WTC11 (cell line): ENCODE measurements around the gene USP7. TPM values are rescaled to one million over a fixed set of nuclear protein-coding genes. Genes with fewer than 3 reads are reported as not detected.
A peak's percentile ranks its signal among the peaks of the same experiment; 100 is the strongest.

Source experiments
- ATAC-seq: fragments of 200-7000 bp; cut with Tn5 transposase; 2 replicates; pipeline ENCODE4 v1.10.0; 2021; ENCODE audit warnings: mild to moderate bottlenecking, moderate library complexity
- CTCF ChIA-PET: fragments of 300-600 bp; sonication (Branson Sonifier 250); formaldehyde crosslinking; loops from one replicate; lab custom pipeline; 2021; ENCODE audit warnings: antibody characterized with exemption; lab: Charles Lee
- POLR2A ChIA-PET: fragments of 350-600 bp; sonication (Branson Sonifier 250); formaldehyde crosslinking; loops from one replicate; lab custom pipeline; 2021; ENCODE audit warnings: antibody characterized with exemption; lab: Charles Lee
- DNase-seq: peaks from one replicate; pipeline ENCODE4 v3.0.0; 2021; ENCODE audit warnings: low spot score
- H3K27ac Mint-ChIP-seq: 2 replicates; pipeline ENCODE4 v1.8.0; 2021; ENCODE audit warnings: mixed read lengths
- H3K27me3 Mint-ChIP-seq: 2 replicates; pipeline ENCODE4 v1.8.0; 2021; ENCODE audit warnings: low read depth, mild to moderate bottlenecking, moderate library complexity, mixed read lengths
- H3K36me3 Mint-ChIP-seq: 2 replicates; pipeline ENCODE4 v1.8.0; 2021; ENCODE audit warnings: mixed read lengths
- H3K4me1 Mint-ChIP-seq: 2 replicates; pipeline ENCODE4 v1.8.0; 2022; ENCODE audit warnings: mixed read lengths
- H3K4me3 Mint-ChIP-seq: 2 replicates; pipeline ENCODE4 v1.8.0; 2021; ENCODE audit warnings: mild to moderate bottlenecking, moderate library complexity, mixed read lengths
- H3K9me3 Mint-ChIP-seq: 2 replicates; pipeline ENCODE4 v1.8.0; 2021; ENCODE audit warnings: mixed read lengths
- ESRRA ChIP-seq: sonication (generic); formaldehyde crosslinking; IDR thresholded peaks from 2 replicates; pipeline ENCODE4 v1.8.1; 2022; ENCODE audit warnings: mild to moderate bottlenecking, missing genetic modification reagents, borderline replicate concordance
- FOXK1 ChIP-seq: sonication (generic); formaldehyde crosslinking; IDR thresholded peaks from 2 replicates; pipeline ENCODE4 v1.8.0; 2022; ENCODE audit warnings: mild to moderate bottlenecking, moderate library complexity, missing genetic modification reagents
- FOXP1 ChIP-seq: sonication (generic); formaldehyde crosslinking; IDR thresholded peaks from 2 replicates; pipeline ENCODE4 v1.8.0; 2022; ENCODE audit warnings: missing genetic modification reagents, mild to moderate bottlenecking, moderate library complexity, borderline replicate concordance
- GRHL2 ChIP-seq: fragments of 250-450 bp; sonication (Bioruptor Pico); IDR thresholded peaks from 2 replicates; pipeline ENCODE4 v1.8.0; 2022; ENCODE audit warnings: mild to moderate bottlenecking, moderate library complexity; ENCODE audit not compliant: insufficient replicate concordance, severe bottlenecking
- GTF2I ChIP-seq: fragments of 250-450 bp; sonication (Bioruptor Pico); conservative IDR thresholded peaks from 2 replicates; pipeline ENCODE4 v1.4.0; 2021; ENCODE audit warnings: mild to moderate bottlenecking
- NFYB ChIP-seq: sonication (generic); formaldehyde crosslinking; conservative IDR thresholded peaks from 2 replicates; pipeline ENCODE4 v1.8.0; 2022; ENCODE audit warnings: low read depth, missing genetic modification reagents
- NR3C1 ChIP-seq: sonication (generic); formaldehyde crosslinking; conservative IDR thresholded peaks from 2 replicates; pipeline ENCODE4 v1.8.1; 2023; ENCODE audit warnings: low read depth, mild to moderate bottlenecking, missing genetic modification reagents
- OVOL2 ChIP-seq: fragments of 250-450 bp; sonication (Bioruptor Pico); IDR thresholded peaks from 2 replicates; pipeline ENCODE4 v1.9.0; 2021; ENCODE audit warnings: mild to moderate bottlenecking, borderline replicate concordance
- SMAD3 ChIP-seq: sonication (generic); formaldehyde crosslinking; IDR thresholded peaks from 2 replicates; pipeline ENCODE4 v1.8.0; 2022; ENCODE audit warnings: missing genetic modification reagents, mild to moderate bottlenecking, borderline replicate concordance
- SP1 ChIP-seq: sonication (generic); formaldehyde crosslinking; conservative IDR thresholded peaks from 2 replicates; pipeline ENCODE4 v1.8.1; 2022; ENCODE audit warnings: missing genetic modification reagents
- TEAD4 ChIP-seq: sonication (generic); formaldehyde crosslinking; IDR thresholded peaks from 2 replicates; pipeline ENCODE4 v1.8.0; 2022; ENCODE audit warnings: mild to moderate bottlenecking, missing genetic modification reagents
- TP53 ChIP-seq: sonication (generic); formaldehyde crosslinking; IDR thresholded peaks from 2 replicates; pipeline ENCODE4 v1.8.1; 2023; ENCODE audit warnings: mild to moderate bottlenecking, missing genetic modification reagents
- ZNF121 ChIP-seq: sonication (generic); formaldehyde crosslinking; IDR thresholded peaks from 2 replicates; pipeline ENCODE4 v1.8.0; 2023; ENCODE audit warnings: missing genetic modification reagents
- ZNF138 ChIP-seq: sonication (generic); formaldehyde crosslinking; conservative IDR thresholded peaks from 2 replicates; pipeline ENCODE4 v1.8.1; 2022; ENCODE audit warnings: mild to moderate bottlenecking, moderate library complexity, missing genetic modification reagents
- total RNA-seq: library from RNA; stranded (reverse); gene quantifications from 3 replicates; pipeline ENCODE4 v1.2.3, GENCODE V29; 2021
- TF ChIP-seq, protein P1 (sequence below): sonication (generic); formaldehyde crosslinking; IDR thresholded peaks from 2 replicates; pipeline ENCODE4 v1.8.1; 2023; ENCODE audit warnings: mild to moderate bottlenecking, missing genetic modification reagents, moderate library complexity
- TF ChIP-seq, protein P2 (sequence below): fragments of 250-450 bp; sonication (Bioruptor Pico); IDR thresholded peaks from 2 replicates; pipeline ENCODE4 v1.9.0; 2021; ENCODE audit warnings: moderate library complexity, mild to moderate bottlenecking, inconsistent platforms, borderline replicate concordance
- TF ChIP-seq, protein P3 (sequence below): sonication (generic); formaldehyde crosslinking; IDR thresholded peaks from 2 replicates; pipeline ENCODE4 v1.8.1; 2022; ENCODE audit warnings: missing genetic modification reagents, borderline replicate concordance

Gene USP7
- total RNA-seq, 1 experiment from 2014 or later, result 211 TPM

- H3K27ac Mint-ChIP-seq, result no peak overlapping the region
- H3K4me1 Mint-ChIP-seq, result 0 out of 2 replicates have a peak, but pooled peaks cover 5% of the 10 kb centered on the region
- no peaks in the 10 kb centered on the region; the same call in 1 of the 2 replicates for H3K36me3 Mint-ChIP-seq
- ChIA-PET POLR2A (no interaction called here), CTCF (interaction anchor here (5.4 kb wide), 1 partner anchor 9 kb away, joined by 38 read pairs; no protein-coding TSS in a partner anchor)
- no peak for DNase-seq
- TF ChIP-seq TP53 (CRISPR knock-in tag) (no peak), TEAD4 (CRISPR knock-in tag) (no peak), OVOL2 (no peak)
- no peak overlapping the region for H3K4me3 Mint-ChIP-seq
- H3K27me3 Mint-ChIP-seq, result no peaks in the 10 kb centered on the region; the same call in 1 of the 2 replicates
- peaks cover 10% of the 10 kb centered on the region for H3K9me3 Mint-ChIP-seq
- no peak for ATAC-seq
These were observed 36.1 kb upstream of the USP7 start for GRCh38 chr16:8999800-9000199.

GRCh38 chr16:8998108-8998507, 34.4 kb upstream of the USP7 start:
- ATAC-seq, result no peak
- H3K4me3 Mint-ChIP-seq, result no peak overlapping the region
- H3K27me3 Mint-ChIP-seq, result no peaks in the 10 kb centered on the region; the same call in 1 of the 2 replicates
- POLR2A ChIA-PET, result interaction anchor here (0.7 kb wide), 1 partner anchor 150 kb away, joined by 3 read pairs; no protein-coding TSS in a partner anchor
- no peak for DNase-seq
- CTCF ChIA-PET, result interaction anchor here (1.5 to 5.4 kb wide), 3 partner anchors 10 to 62 kb away, joined by 3 to 38 read pairs (median 11); no protein-coding TSS in a partner anchor
- TF ChIP-seq GTF2I (CRISPR knock-in tag), result no peak
- TF ChIP-seq SP1 (CRISPR knock-in tag), result no peak
- no peak overlapping the region for H3K27ac Mint-ChIP-seq
- no peaks in the 10 kb centered on the region; the same call in 1 of the 2 replicates for H3K36me3 Mint-ChIP-seq
- H3K4me1 Mint-ChIP-seq, result peaks cover 5% of the 10 kb centered on the region; the same call in 1 of the 2 replicates
- H3K9me3 Mint-ChIP-seq, result peaks cover 10% of the 10 kb centered on the region

DNA sequence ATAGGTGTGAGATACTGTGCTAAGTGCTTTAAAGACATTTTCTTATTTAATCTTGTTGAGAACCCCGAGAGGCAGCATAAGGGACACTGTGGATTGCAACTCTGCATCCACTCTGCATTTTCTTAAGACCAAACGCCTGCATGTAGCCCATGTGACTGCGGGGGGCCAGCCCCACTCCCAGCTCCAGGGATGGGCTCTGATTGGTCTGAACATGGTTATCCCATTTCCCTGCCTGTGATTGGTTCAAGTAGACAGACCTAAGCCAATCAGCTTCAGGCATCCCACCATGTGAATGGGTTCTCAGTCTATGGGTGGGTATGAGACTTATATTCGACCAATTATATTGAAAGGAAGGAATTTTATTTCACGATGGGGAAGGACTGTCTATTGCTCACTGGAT, 33.2 kb upstream of the USP7 start:
- ChIA-PET POLR2A (no interaction called here), CTCF (interaction anchor here (1.2 to 5.4 kb wide), 4 partner anchors 11 to 61 kb away, joined by 4 to 38 read pairs (median 10); no protein-coding TSS in a partner anchor)
- Mint-ChIP-seq H3K9me3 (peaks cover 10% of the 10 kb centered on the region), H3K27me3 (no peaks in the 10 kb centered on the region), H3K4me3 (no peak overlapping the region), H3K4me1 (peaks cover 8% of the 10 kb centered on the region), H3K27ac (no peak overlapping the region), H3K36me3 (peaks cover 2% of the 10 kb centered on the region; the same call in 1 of the 2 replicates)
- peak; percentile 60 for ATAC-seq
- DNase-seq, result no peak
- TF ChIP-seq FOXP1 (CRISPR knock-in tag) (no peak), ESRRA (CRISPR knock-in tag) (no peak), NR3C1 (CRISPR knock-in tag) (no peak), GRHL2 (CRISPR knock-in tag) (no peak), NFYB (CRISPR knock-in tag) (peak; percentile 53), FOXK1 (CRISPR knock-in tag) (no peak), ZNF138 (no peak), SMAD3 (no peak)
- TF ChIP-seq, protein P1, sequence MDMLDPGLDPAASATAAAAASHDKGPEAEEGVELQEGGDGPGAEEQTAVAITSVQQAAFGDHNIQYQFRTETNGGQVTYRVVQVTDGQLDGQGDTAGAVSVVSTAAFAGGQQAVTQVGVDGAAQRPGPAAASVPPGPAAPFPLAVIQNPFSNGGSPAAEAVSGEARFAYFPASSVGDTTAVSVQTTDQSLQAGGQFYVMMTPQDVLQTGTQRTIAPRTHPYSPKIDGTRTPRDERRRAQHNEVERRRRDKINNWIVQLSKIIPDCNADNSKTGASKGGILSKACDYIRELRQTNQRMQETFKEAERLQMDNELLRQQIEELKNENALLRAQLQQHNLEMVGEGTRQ (CRISPR knock-in tag), result peak; percentile 55; the same call in 1 of the 2 replicates
- TF ChIP-seq, protein P2, sequence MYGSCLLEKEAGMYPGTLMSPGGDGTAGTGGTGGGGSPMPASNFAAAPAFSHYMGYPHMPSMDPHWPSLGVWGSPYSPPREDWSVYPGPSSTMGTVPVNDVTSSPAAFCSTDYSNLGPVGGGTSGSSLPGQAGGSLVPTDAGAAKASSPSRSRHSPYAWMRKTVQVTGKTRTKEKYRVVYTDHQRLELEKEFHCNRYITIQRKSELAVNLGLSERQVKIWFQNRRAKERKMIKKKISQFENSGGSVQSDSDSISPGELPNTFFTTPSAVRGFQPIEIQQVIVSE, result no peak
- TF ChIP-seq, protein P3, sequence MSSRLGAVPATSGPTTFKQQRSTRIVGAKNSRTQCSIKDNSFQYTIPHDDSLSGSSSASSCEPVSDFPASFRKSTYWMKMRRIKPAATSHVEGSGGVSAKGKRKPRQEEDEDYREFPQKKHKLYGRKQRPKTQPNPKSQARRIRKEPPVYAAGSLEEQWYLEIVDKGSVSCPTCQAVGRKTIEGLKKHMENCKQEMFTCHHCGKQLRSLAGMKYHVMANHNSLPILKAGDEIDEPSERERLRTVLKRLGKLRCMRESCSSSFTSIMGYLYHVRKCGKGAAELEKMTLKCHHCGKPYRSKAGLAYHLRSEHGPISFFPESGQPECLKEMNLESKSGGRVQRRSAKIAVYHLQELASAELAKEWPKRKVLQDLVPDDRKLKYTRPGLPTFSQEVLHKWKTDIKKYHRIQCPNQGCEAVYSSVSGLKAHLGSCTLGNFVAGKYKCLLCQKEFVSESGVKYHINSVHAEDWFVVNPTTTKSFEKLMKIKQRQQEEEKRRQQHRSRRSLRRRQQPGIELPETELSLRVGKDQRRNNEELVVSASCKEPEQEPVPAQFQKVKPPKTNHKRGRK (CRISPR knock-in tag), result no peak

DNA sequence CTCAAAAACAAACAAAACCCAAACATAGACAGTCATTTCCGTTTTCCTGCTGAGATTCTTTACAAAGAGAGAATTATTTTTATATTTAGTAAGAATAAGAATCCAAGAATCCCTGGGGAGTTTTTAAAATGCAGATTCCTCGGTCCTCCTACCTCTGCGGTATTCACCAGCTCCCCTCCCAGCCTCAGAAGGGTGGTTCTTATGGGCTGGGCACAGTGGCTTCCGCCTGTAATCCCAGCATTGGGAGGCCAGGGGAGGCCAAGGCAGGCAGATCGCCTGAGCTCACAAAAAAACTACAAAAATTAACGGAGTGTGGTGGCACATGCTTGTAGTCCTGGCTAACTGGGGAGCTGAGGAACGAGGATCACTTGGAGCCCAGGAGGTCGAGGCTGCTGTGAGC, 26.7 kb upstream of the USP7 start:
- H3K27ac Mint-ChIP-seq, result no peak overlapping the region; the same call in 1 of the 2 replicates
- peaks cover 30% of the 10 kb centered on the region for H3K4me1 Mint-ChIP-seq
- ATAC-seq (peak; percentile 55), DNase-seq (no peak)
- CTCF ChIA-PET, result interaction anchor here (0.8 to 4.6 kb wide), 7 partner anchors 14 to 60 kb away, joined by 3 to 72 read pairs (median 11); no protein-coding TSS in a partner anchor
- peaks cover 10% of the 10 kb centered on the region for H3K27me3 Mint-ChIP-seq
- TF ChIP-seq ZNF121 (CRISPR knock-in tag), result 0 out of 2 replicates have a peak, but pooled peaks have one; percentile 3
- TF ChIP-seq, protein P2, result no peak
- no peaks in the 10 kb centered on the region for H3K9me3 Mint-ChIP-seq
- H3K36me3 Mint-ChIP-seq, result 0 out of 2 replicates have a peak, but pooled peaks cover 2% of the 10 kb centered on the region
- H3K4me3 Mint-ChIP-seq, result no peak overlapping the region
- POLR2A ChIA-PET, result interaction anchor here (1.1 kb wide), 1 partner anchor 26 kb away, joined by 3 read pairs; no protein-coding TSS in a partner anchor
